HG03025 (cell line): Measurements from ENCODE around the gene ADA.
"Not testable (repeated sequence)": the region's sequence is repeated elsewhere in the genome, so short reads cannot be mapped to it uniquely, and the experiment has no call there.

Source experiments
- ATAC-seq: cut with Tn5 transposase; IDR thresholded peaks from one replicate; pipeline ENCODE4 v1.9.1; 2021; ENCODE audit warnings: mild to moderate bottlenecking, moderate library complexity; ENCODE audit not compliant: unreplicated experiment, low FRiP score

ADA gene

DNA sequence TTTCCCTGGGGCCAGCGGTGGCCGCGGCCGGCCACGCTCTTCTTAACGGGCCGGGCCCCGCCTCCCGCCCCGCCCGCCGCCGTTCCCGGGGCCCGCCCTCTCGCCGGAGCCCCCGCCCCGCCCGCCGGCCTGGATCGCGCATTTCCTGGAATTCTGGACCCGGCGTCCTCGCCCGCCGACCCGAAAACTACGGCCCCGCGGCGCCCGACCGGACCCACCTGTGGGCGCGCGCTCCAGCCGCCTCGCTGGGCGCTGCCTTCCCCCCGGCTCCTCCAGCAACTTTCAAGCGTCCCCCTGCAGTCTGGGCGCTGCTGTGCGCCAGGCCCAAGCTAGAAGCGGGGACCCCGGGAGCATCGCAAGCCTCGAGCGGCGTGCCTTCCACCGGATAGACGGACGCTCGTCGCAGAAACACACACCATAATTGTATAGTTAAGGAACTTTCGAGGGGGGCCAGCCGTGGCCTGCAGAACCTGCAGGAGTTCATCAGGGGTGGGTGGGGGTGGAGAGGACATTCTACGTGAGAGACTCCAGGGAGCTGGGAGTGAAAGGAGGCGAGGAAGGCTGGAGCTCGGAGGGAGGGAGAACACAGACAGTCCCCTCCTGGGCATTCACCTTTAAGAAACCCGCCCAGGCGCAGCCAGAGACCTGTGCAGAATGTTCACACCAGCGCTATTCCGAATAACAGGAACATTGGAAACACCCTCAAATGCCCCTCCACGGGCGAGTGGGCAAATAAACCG, at the start of gene ADA:
Gene ADA, minus strand, starts transcription at position 16 of the 740 bp plus-strand sequence. CDS start 92 bp downstream, outside the sequence.
- ATAC-seq = no peak

DNA sequence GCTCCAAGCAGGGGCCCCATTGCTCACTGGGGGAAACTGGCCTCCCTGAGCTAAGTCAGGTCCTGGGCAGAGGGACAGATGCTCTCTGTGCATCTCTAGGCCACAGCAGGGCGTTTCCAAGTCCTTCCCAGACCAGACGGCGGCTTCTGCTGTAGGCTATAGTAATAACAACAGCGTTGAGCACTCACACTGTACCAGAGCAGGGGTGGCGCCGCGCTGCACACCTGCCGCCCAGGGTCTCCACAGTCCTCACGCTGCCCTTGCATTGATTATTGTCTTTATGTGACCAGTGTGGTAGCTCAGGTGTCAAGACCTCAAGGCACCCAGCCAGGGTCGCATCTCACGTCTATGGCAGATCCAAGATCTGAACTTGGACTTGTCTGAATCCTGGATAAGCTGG, 48.8 kb upstream of the ADA start:
- no peak for ATAC-seq

DNA sequence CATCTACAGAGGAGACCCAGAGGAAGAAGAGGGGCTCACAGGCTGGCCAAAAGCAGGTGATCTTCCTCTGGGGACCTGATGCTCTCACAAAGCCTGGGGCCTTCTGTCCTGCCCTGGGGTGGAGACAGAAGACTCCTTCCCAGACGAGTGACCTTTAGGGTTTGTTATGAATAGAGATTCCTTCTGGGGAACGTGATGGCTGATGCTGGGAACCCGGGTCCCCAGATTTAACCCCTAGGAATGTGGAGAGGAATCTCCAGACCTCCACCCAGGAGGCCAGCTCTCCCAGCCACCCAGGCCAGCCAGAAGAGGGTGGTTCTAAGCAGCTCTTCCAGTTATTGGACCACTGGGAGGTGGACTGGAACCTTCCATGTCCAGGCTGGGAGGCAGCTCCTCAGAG, 46.9 kb upstream of the ADA start:
- no peak for ATAC-seq

- ATAC-seq = not testable (repeated sequence)
Observed at GRCh38 chr20:44697041-44697440, 45.5 kb upstream of the ADA start.

DNA sequence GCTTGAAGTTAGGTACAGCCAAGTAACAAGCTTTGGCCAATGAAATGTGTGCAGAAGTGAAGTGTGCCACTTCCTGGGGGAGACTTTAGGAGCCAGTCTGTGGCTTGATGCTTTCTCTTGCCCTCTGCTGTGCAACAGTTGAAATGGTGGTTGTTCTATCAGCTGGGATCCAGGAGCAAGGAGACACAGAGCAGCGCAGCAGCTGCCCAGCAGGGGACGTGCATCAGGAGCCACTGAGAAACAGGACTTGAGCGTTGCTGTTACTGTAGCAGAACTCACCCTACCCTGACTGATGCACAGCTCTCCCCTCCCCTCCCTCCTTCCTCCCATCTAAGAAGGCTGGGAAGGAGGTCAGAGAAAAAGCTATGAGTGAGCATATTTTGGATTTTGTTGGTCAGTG, 44.8 kb upstream of the ADA start:
- no peak for ATAC-seq

GRCh38 chr20:44695674-44696300, 44.3 kb upstream of the ADA start:
- ATAC-seq = no peak

GRCh38 chr20:44695295-44695673, 43.8 kb upstream of the ADA start:
- no peak for ATAC-seq

DNA sequence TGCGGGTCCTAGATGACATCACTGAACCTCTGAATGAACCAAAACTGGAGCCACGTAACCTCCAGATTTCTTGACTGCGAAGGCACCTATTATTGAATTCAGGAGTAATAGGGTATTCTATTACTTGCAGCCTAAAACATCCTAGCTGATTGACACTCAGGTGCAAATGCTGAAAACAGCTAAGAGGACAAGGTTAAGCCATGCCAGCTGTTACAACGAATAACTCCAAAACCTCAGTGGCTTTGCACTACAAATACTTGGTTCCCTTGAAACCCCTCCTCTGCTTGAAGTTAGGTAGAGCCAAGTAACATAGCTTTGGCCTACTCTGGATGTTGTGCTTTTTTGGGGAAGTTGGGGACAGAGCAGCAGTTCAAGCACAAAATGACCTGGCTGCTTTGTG, 42.7 kb upstream of the ADA start:
- no peak for ATAC-seq

- no peak for ATAC-seq
Observed at GRCh38 chr20:44693627-44694026, 42.1 kb upstream of the ADA start.

- no peak for ATAC-seq
Observed at GRCh38 chr20:44692932-44693480, 41.5 kb upstream of the ADA start.

GRCh38 chr20:44691424-44692423, 40.2 kb upstream of the ADA start:
- ATAC-seq = no peak

DNA sequence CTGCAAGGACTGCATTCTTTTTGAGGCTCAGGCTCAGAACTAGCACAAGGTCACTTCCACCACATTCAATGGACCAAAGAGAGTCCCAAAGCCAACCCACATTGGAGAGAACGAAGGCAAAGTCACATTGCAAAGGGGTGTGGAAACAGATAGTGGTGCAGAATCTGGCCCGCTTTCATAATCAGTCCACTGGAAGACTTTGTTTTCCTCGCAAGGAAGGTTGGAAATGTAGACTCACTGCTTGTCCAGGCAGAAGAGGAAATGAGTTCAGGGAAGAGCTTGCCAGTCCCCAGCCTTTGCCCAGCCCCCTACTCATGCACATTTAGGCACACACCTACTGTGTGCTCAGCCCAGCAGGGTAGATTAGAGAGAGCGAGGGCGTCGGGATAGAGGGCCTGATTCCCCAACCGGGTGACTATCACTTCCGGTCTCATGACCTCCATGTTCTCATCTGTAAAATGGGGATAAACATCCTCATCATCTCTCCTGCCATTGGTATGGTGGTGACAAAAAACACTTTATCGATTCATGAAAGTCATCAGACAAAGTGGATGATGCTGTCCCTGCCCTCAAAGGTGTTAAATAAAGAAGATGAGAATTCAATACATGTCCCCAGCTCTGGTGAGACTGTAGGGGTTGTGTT, 39.4 kb upstream of the ADA start:
- no peak for ATAC-seq

GRCh38 chr20:44689809-44690208, 38.3 kb upstream of the ADA start:
- no peak for ATAC-seq

GRCh38 chr20:44688053-44688625, 36.6 kb upstream of the ADA start:
- no peak for ATAC-seq

GRCh38 chr20:44686934-44687333, 35.4 kb upstream of the ADA start:
- ATAC-seq = no peak

DNA sequence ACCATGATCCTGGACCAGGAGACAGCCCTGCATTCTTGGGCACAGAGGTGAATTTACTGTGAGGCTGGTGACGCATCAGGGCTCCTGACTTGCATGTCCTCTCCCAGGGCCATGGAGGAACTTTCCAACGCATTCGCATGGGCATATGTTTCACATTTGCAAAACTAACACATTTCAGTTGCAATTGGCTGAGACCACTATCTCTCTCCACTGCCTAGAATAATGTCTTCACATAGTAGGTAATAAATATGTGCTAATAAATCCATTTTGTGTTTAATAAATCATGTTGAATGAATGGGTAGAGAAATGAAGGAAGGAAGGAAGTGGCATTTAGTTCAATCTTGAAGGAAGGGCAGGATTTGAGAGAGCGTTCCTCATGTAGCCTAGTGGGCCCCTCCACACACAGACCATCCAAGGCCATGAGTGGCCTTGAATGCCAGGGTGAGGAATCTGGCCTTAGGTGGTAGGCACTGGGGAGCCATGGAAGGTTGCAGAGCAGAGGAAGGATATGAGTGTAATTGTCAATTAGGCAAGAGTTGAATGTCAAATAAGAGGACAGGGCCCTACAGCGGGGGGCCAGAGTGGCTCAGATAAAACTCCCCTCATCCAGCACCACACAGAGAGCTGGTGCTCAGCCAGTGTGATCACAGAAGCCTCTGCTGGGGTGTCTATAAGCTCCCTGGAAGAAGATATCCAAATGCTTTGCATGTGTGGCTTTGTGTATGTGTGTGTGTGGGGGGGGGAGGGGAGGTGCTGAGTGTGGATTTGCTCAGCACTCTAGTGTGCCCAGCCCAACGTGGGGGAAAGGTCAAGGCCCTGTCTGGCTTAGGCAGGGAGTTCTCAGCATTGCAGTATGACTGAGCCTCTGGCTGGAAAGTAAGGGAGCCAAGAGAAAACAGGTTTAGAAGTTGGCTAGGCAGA, 32.8 kb upstream of the ADA start:
- ATAC-seq = no peak

GRCh38 chr20:44683263-44684046, 32.0 kb upstream of the ADA start:
- no peak for ATAC-seq
